T-helper 17 cell (primary cell): ENCODE results near the gene SIRPB2. TPM values are rescaled to one million over a fixed set of nuclear protein-coding genes. Genes with fewer than 3 reads are reported as not detected.
"Not testable (repeated sequence)": the region's sequence is repeated elsewhere in the genome, so short reads cannot be mapped to it uniquely, and the experiment has no call there.

Source experiments
- ATAC-seq: fragments of 150-1000 bp; cut with Tn5 transposase; 2 replicates; pipeline ENCODE4 v1.10.0; 2021; ENCODE audit warnings: mild to moderate bottlenecking, moderate library complexity
- DNase-seq, 3 donors: peaks; one replicate each; pipeline versions ENCODE4 v3.0.0 to v3.0.0-alpha.2; 2020 to 2021
- H3K9me3 ChIP-seq: one replicate; pipeline ENCODE4 v1.7.0; 2013; ENCODE audit warnings: low read length, mild to moderate bottlenecking; ENCODE audit not compliant: control insufficient read depth, poor library complexity, severe bottlenecking
- H3K27ac Mint-ChIP-seq: one replicate; pipeline ENCODE4 v1.8.0; 2022; ENCODE audit warnings: mild to moderate bottlenecking, moderate library complexity, mixed read lengths
- H3K27me3 Mint-ChIP-seq: one replicate; pipeline ENCODE4 v1.8.0; 2022; ENCODE audit warnings: mixed read lengths
- H3K36me3 Mint-ChIP-seq: one replicate; pipeline ENCODE4 v1.8.0; 2022; ENCODE audit warnings: low read depth, mixed read lengths
- H3K4me1 Mint-ChIP-seq: one replicate; pipeline ENCODE4 v1.8.0; 2022; ENCODE audit warnings: mild to moderate bottlenecking, mixed read lengths
- H3K4me3 Mint-ChIP-seq: one replicate; pipeline ENCODE4 v1.8.0; 2022; ENCODE audit warnings: mild to moderate bottlenecking, moderate library complexity, mixed read lengths
- total RNA-seq, 4 donors: library from RNA in 2 of 4; stranded (reverse) in 2 of 4; gene quantifications; one replicate each; pipeline ENCODE4 v1.2.3 and lab custom pipeline; 2022 to 2026

Gene SIRPB2
- total RNA-seq, 2 donors from 2014 or later: 0.78 to 1.8 TPM

DNA sequence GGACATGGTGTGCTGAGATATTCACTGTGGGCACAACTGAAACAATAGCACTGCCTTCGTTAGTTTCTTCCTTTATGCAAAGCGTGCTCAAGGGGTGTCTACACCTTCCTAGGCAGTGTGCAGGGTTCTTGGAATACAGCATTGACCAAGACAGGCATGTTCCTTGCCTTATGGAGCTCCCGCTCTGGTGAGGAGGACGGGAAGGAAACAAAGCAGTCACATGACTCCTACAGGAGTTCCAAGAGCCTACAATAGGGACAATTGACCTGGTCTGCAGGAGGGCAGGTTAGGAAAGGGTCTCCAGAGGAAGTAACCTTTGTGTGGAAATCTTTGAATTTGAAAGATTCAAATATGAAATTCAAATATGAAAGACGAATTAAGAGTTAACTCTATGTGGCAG lies 25.8 kb upstream of the SIRPB2 start:
- no peaks in the 10 kb centered on the region for H3K9me3 ChIP-seq
- Mint-ChIP-seq H3K27ac (no peak overlapping the region), H3K27me3 (peaks cover 31% of the 10 kb centered on the region), H3K4me3 (no peak overlapping the region), H3K36me3 (peaks cover 6% of the 10 kb centered on the region), H3K4me1 (no peaks in the 10 kb centered on the region)
- DNase-seq (no peak), ATAC-seq (no peak)

DNA sequence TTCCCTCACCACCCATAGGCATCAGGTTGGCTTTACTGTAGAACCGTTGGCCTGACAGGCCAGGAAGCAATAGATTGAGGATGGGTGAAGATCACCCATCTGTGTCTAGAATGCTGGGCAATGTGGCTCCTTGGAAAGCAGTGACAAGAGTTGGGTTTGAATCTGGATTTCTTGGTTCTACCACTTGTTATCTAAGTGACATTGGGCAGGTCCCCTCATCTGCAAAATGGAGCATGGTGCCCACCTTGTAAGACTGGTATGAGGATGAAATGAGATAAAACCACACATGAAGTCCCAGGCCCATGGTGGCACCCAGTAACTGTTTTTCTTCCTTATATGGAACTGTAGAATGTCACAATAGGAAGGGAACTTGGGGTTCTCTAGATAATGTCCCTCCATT lies 22.6 kb upstream of the SIRPB2 start:
- Mint-ChIP-seq H3K4me3 (no peak overlapping the region), H3K36me3 (peaks cover 7% of the 10 kb centered on the region), H3K27me3 (peaks cover 37% of the 10 kb centered on the region), H3K27ac (no peak overlapping the region), H3K4me1 (no peaks in the 10 kb centered on the region)
- no peaks in the 10 kb centered on the region for H3K9me3 ChIP-seq
- no peak for ATAC-seq
- DNase-seq: no peak

DNA sequence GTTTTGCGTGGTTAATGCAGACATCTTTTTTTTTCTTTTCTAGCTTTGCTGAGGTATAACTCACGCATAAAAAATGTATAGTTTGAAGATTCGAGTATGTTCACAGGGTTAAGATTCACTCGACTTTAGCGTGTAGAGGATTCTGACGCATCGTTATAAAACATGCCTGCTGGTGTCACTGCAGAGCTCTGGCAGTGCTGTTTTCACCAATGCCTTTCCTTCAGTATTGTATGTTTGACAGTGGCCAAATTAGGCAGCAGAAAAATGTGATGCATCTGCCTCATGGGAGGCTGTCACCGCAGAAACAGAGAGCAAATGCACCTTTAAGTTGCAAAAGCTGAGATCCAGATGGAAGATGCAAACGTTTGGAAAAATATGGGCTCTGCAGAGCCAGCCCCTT lies 18.0 kb upstream of the SIRPB2 start:
- no peaks in the 10 kb centered on the region for H3K4me1 Mint-ChIP-seq
- ATAC-seq (peak; percentile 67), DNase-seq (no peak)
- H3K27ac Mint-ChIP-seq: no peak overlapping the region
- peaks cover 7% of the 10 kb centered on the region for H3K36me3 Mint-ChIP-seq
- H3K27me3 Mint-ChIP-seq: peaks cover 59% of the 10 kb centered on the region
- H3K9me3 ChIP-seq: no peaks in the 10 kb centered on the region
- H3K4me3 Mint-ChIP-seq: no peak overlapping the region

DNA sequence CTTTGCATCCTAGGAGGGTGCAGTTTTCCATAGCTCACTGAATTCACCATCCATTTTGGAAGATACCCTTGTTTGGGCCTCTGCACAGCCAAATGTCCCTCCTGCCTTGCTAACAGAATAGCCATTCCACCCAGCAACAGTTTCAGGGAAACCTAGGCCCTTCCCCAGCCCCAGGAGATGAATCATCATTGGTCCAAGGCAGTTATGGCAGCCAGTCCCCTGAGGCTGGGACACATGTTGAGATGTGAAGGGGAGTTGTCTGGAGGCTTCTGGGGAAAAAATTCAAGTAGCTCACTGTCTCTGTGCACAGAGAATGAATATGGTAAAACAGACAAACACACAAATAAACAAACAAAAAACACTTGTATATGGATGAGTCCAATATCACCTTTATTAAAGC lies 17.4 kb upstream of the SIRPB2 start:
- no peaks in the 10 kb centered on the region for H3K9me3 ChIP-seq
- no peak for ATAC-seq
- Mint-ChIP-seq H3K36me3 (peaks cover 7% of the 10 kb centered on the region), H3K4me1 (peaks cover 2% of the 10 kb centered on the region), H3K27me3 (peaks cover 61% of the 10 kb centered on the region), H3K4me3 (no peak overlapping the region), H3K27ac (no peak overlapping the region)
- DNase-seq: no peak

DNA sequence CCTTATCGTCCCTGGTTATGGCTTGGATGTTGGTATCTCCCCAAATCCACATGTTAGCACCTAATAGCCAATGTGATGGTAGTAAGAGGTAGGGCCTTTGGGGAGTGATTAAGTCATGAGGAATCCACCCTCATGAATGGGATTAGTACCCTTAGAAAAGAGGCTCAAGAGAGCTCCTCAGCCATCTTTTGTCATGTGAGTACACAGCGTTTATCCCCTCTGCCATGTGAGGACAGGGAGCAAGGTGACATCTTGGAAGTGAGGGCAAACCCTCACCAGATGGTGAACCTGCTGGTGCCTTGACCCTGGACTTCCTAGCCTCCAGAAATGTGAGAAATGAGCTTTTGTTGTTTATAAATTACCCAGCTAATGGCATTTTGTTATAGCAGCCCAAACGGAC lies 16.1 kb upstream of the SIRPB2 start:
- Mint-ChIP-seq H3K4me1 (peaks cover 4% of the 10 kb centered on the region), H3K27ac (no peak overlapping the region), H3K36me3 (peaks cover 8% of the 10 kb centered on the region), H3K4me3 (no peak overlapping the region), H3K27me3 (peaks cover 73% of the 10 kb centered on the region)
- no peaks in the 10 kb centered on the region for H3K9me3 ChIP-seq
- ATAC-seq (no peak), DNase-seq (no peak)

DNA sequence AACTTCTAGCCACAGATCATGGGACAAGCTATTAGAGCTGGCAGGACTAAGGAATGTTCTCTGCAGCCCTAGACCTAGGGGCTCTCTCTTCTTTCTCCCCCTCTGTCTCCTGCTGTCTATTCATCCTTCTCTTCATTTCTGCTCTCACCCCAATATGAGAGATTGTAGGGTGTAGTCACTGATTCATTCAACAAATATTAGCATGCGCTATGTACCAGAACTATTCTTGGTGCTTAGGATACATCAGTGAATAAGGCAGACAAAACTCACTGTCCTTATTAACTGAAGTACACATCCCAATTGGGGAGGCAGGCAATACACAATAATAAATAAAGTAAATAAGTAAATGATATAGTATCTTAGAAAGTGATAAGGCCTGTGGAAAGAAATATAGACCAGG lies 14.7 kb upstream of the SIRPB2 start:
- peaks cover 4% of the 10 kb centered on the region for H3K4me1 Mint-ChIP-seq
- DNase-seq (no peak), ATAC-seq (no peak)
- H3K4me3 Mint-ChIP-seq: no peak overlapping the region
- no peak overlapping the region for H3K27ac Mint-ChIP-seq
- peaks cover 4% of the 10 kb centered on the region for H3K36me3 Mint-ChIP-seq
- H3K27me3 Mint-ChIP-seq: peaks cover 74% of the 10 kb centered on the region
- H3K9me3 ChIP-seq: no peaks in the 10 kb centered on the region

DNA sequence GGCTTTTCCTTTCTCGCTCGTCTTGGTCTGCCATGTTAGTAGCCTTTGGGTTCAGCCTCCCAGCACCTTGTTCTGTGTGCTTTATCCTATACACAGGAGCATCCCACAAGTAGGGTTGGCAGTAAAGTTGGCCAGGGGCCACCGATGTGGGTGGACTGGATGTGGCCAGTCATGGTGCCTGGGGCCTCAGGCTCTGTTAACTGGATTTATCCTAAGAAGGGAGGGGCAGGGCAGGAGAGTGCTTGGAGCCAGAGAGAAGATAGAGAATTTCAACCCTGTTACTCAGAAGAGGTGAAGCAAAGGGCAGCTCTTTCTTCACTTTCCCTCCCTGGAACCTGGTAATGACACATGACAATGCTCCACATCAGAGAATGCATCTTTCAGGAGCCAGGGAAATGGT lies 14.1 kb upstream of the SIRPB2 start:
- Mint-ChIP-seq H3K36me3 (peaks cover 7% of the 10 kb centered on the region), H3K4me1 (peaks cover 6% of the 10 kb centered on the region), H3K27ac (no peak overlapping the region), H3K4me3 (no peak overlapping the region), H3K27me3 (peaks cover 77% of the 10 kb centered on the region)
- no peaks in the 10 kb centered on the region for H3K9me3 ChIP-seq
- no peak for ATAC-seq
- DNase-seq: no peak

DNA sequence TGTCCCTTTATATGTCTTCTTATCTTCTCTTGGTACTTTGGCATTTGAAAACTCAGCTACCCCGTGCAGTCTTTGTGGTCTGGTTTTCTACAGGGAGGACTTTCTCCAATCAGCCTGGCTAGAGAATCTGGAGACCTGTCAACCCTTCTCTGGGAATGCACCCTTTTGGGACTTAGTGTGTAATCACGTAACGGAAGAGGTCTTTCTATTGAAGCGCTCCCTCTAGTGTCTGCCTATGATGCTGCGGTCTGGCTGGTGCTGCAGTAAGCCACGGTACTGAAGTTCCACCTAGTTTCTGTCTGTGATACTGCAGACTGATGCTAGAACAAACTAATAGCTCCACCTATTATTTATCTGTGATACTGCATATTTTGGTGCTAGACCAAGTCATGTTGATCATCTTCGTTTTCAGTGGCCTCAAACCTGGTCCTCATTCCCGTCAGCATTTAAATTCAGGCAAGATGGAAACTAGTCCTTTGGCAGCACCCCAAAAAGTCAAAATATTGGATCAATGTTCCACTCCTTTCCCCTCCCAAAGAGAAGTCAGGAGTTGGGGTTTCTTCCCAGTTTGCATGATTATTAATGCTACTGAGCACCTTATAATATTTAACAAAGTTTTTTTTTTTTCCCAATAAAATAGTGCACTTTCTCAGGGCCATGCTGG lies 12.5 kb upstream of the SIRPB2 start:
- H3K4me3 Mint-ChIP-seq: no peak overlapping the region

DNA sequence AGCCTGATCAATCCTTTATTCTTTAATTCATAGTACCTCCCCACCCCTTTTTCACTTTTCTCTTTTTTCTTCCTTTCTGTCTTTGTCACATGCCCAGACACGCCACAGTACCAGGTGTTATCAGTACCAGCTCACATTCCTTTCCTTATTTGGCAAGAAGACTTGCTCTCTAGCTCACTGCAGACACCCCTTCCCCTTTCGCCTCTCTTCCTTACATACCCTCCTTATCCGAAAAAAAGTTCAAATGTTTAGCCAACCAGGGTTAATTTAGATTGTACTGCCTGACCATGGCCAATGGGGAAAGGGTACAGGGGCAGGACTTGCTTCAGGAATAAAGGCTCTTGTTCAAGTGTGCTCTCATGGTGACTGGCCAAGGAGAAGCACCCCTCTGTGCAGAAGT lies 9.3 kb upstream of the SIRPB2 start:
- no peak for ATAC-seq

More for the DNA sequence above, 12.5 kb upstream of the SIRPB2 start:
- Mint-ChIP-seq H3K4me1 (peaks cover 6% of the 10 kb centered on the region), H3K27me3 (peaks cover 83% of the 10 kb centered on the region), H3K36me3 (peaks cover 7% of the 10 kb centered on the region), H3K27ac (peak overlapping the region; percentile 0)
- ATAC-seq (peak; percentile 100), DNase-seq (peak; percentile 36 to 65 (median 55))
- H3K9me3 ChIP-seq: no peaks in the 10 kb centered on the region

DNA sequence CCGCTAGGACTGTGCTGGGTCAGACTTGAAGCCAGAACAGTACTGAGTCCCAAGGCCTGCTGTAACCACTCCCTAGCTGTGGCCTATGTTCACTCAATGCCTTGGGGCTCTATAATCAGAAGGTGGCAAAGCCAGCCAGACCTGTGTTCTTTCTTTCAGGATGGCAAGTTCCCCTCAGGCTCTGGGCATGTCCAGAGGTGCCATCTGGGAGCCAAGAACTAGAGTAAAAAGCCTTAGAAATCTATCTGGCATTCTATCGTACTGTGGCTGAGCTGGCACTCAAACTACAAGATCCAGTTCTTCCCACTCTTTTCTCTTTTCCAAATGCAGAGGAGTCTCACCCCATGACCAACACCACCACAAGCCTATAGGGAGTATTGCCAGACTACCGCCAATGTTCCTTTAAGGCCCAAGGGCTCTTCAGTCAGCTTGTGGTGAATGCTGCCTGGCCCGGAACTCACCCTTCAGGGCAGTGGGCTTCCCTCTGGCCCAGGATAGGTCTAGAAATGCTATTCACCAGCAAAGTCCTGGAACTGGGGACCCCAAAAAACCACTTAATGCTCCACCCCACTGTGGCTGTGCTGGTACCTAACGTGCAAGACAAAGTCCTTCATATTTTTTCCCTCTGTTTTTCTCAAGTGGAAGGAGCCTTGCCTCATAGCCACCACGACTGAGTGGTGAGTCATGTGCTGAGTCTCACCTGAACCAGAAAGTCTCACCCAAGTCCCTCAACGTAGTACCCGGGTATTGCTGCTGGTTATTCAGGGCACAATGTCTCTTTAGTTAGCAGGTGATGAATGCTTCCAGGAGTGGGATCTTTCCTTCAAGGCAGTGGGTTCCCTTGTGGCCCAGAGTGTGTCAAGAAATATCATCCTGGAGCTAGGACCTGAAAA lies 8.6 kb upstream of the SIRPB2 start:
- ATAC-seq: no peak
- peaks cover 89% of the 10 kb centered on the region for H3K27me3 Mint-ChIP-seq
- no peak for DNase-seq
- no peak overlapping the region for H3K27ac Mint-ChIP-seq
- peaks cover 7% of the 10 kb centered on the region for H3K36me3 Mint-ChIP-seq
- H3K4me3 Mint-ChIP-seq: no peak overlapping the region
- H3K9me3 ChIP-seq: no peaks in the 10 kb centered on the region
- peaks cover 6% of the 10 kb centered on the region for H3K4me1 Mint-ChIP-seq

More for the DNA sequence above, 9.3 kb upstream of the SIRPB2 start:
- DNase-seq: no peak
- H3K27me3 Mint-ChIP-seq: peaks cover 89% of the 10 kb centered on the region
- H3K4me3 Mint-ChIP-seq: no peak overlapping the region
- no peaks in the 10 kb centered on the region for H3K9me3 ChIP-seq
- no peak overlapping the region for H3K27ac Mint-ChIP-seq
- peaks cover 6% of the 10 kb centered on the region for H3K4me1 Mint-ChIP-seq
- H3K36me3 Mint-ChIP-seq: peaks cover 7% of the 10 kb centered on the region

DNA sequence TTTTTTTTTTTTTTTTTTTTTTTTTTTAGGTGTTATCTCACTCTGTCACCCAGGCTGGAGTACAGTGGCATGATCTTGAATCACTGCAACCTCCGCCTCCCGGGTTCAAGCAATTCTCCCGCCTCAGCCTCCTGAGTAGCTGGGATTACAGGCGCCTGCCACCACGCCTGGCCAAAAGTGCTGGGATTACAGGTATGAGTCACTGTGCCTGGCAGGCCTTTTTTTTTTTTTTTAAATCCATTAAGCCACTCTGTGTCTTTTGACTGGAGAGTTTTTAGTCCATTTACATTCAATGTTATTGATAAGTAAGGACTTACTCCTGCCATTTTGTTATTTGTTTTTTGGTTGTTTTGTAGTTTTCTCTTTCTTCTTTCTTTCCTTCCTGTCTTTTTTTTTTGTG lies 6.2 kb upstream of the SIRPB2 start:
- H3K9me3 ChIP-seq, H3K36me3 Mint-ChIP-seq, H3K4me1 Mint-ChIP-seq, H3K27ac Mint-ChIP-seq, DNase-seq, ATAC-seq, H3K4me3 Mint-ChIP-seq: not testable (repeated sequence)
- peaks cover 83% of the 10 kb centered on the region for H3K27me3 Mint-ChIP-seq

DNA sequence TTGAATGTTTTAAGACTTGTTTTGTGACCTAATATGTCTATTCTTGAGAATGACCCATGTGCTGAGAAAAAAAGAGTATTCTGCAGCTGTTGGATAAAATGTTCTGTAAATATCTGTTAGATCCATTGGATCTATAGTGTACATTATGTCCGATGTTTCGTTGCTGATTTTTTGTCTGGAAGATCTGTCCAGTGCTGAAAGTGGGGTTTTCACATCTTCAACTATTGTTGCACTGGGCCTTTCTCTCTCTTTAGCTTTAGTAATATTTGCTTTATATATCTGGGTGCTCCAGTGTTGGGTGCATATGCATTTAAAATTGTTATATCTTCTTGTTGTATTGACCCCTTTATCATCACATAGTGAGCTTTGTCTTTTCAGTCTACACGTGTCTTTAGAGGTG lies 5.7 kb upstream of the SIRPB2 start:
- no peaks in the 10 kb centered on the region for H3K9me3 ChIP-seq
- peaks cover 79% of the 10 kb centered on the region for H3K27me3 Mint-ChIP-seq
- H3K27ac Mint-ChIP-seq: no peak overlapping the region
- no peak for DNase-seq
- peaks cover 2% of the 10 kb centered on the region for H3K4me1 Mint-ChIP-seq
- no peak for ATAC-seq
- peaks cover 3% of the 10 kb centered on the region for H3K36me3 Mint-ChIP-seq
- H3K4me3 Mint-ChIP-seq: no peak overlapping the region

DNA sequence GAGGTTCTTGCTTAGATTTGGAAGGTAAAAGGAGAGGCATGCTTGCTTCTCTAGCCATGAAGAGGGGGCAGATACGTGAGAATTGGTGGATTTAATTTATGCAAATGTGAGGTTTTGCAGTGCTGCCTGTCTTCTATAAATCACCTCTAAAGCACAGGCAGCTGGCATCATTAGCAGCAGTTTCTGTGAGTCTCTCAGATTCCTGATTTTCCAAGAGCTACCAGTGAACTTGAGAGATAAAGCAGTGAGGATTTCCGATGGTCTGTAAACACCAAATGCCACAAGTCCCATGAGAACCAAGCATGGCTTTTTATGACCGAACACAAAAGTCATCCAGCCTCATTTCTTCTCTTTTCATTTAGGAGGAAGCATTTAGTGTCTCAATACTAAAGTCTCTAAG lies 3.2 kb upstream of the SIRPB2 start:
- Mint-ChIP-seq H3K4me3 (no peak overlapping the region), H3K36me3 (no peaks in the 10 kb centered on the region), H3K4me1 (no peaks in the 10 kb centered on the region), H3K27me3 (peaks cover 72% of the 10 kb centered on the region), H3K27ac (no peak overlapping the region)
- DNase-seq (no peak), ATAC-seq (no peak)
- H3K9me3 ChIP-seq: no peaks in the 10 kb centered on the region
